SK-N-SH (cell line): Measurements from ENCODE around the gene SP100. TPM values are rescaled to one million over a fixed set of nuclear protein-coding genes. Genes with fewer than 3 reads are reported as not detected.

Experiments used
- CTCF ChIA-PET: fragments of 300-600, 350-600 bp; formaldehyde crosslinking; extraction: SDS; loops from one replicate; lab custom pipeline; 2021; lab: Yijun Ruan, JAX
- POLR2A ChIA-PET: fragments of 350-600 bp; sonication (Branson Sonifier 250); formaldehyde crosslinking; extraction: SDS; loops from one replicate; lab custom pipeline; 2020; ENCODE audit warnings: antibody characterized with exemption, inconsistent platforms; lab: Yijun Ruan, JAX
- DNase-seq: peaks from one replicate; pipeline ENCODE4 v3.0.0; 2012
- H2AFZ ChIP-seq: fragments of 200-600 bp; sonication (generic); 2 replicates; pipeline ENCODE4 v1.8.1; 2016; ENCODE audit warnings: antibody characterized with exemption, mild to moderate bottlenecking, low read depth
- H3F3A ChIP-seq: fragments of 200-600 bp; sonication (generic); replicated peaks from 2 replicates; pipeline ENCODE3; 2016; ENCODE audit warnings: antibody characterized with exemption, mild to moderate bottlenecking; ENCODE audit not compliant: insufficient read depth
- H3K27ac ChIP-seq, 2 experiments: fragments of 200-500 bp in 1 of 2; fragments of 200-600 bp in 1 of 2; sonication (Bioruptor generic) in 1 of 2; sonication (generic), shearing (Covaris generic) in 1 of 2; 2 replicates each; pipeline versions ENCODE4 v1.5.1 to v1.6.1; 2014 to 2016; ENCODE audit warnings: low read depth in 2 of 2, inconsistent platforms in 1 of 2, low read length in 1 of 2, mild to moderate bottlenecking in 1 of 2, mixed read lengths in 1 of 2
- H3K27me3 ChIP-seq: fragments of 200-600 bp; sonication (generic), shearing (Covaris generic); 2 replicates; pipeline ENCODE4 v1.6.1; 2016; ENCODE audit warnings: mixed run types; ENCODE audit not compliant: insufficient read depth
- H3K36me3 ChIP-seq, 2 experiments: fragments of 200-500 bp in 1 of 2; fragments of 200-600 bp in 1 of 2; sonication (Bioruptor generic) in 1 of 2; sonication (generic) in 1 of 2; replicated peaks in 1 of 2; 2 replicates each; pipeline versions ENCODE3 to v1.5.1; 2014 to 2016; ENCODE audit warnings: low read length in 1 of 2, mild to moderate bottlenecking in 1 of 2; ENCODE audit not compliant: insufficient read depth in 2 of 2, control insufficient read depth in 1 of 2
- H3K4me1 ChIP-seq, 2 experiments: fragments of 200-500 bp in 1 of 2; fragments of 200-600 bp in 1 of 2; sonication (Bioruptor generic) in 1 of 2; sonication (generic), shearing (Covaris generic) in 1 of 2; 2 replicates each; pipeline versions ENCODE4 v1.5.1 to v1.6.1; 2014 to 2016; ENCODE audit warnings: low read depth in 1 of 2, low read length in 1 of 2, mixed run types in 1 of 2; ENCODE audit not compliant: insufficient read depth in 2 of 2, control insufficient read depth in 1 of 2
- H3K4me2 ChIP-seq: fragments of 200-600 bp; sonication (generic), shearing (Covaris generic); 2 replicates; pipeline ENCODE4 v1.6.1; 2017; ENCODE audit warnings: mixed run types
- H3K4me3 ChIP-seq, 2 experiments: fragments of 200-500 bp in 1 of 2; fragments of 200-600 bp in 1 of 2; sonication (Bioruptor generic) in 1 of 2; sonication (generic), shearing (Covaris generic) in 1 of 2; 2 replicates each; pipeline versions ENCODE4 v1.5.1 to v1.8.1; 2014 to 2016; ENCODE audit warnings: low read depth in 2 of 2, inconsistent platforms in 1 of 2, low read length in 1 of 2, mild to moderate bottlenecking in 1 of 2, mixed read lengths in 1 of 2, moderate library complexity in 1 of 2
- H3K79me2 ChIP-seq: fragments of 200-600 bp; sonication (generic); 2 replicates; pipeline ENCODE4 v1.8.1; 2017; ENCODE audit warnings: mild to moderate bottlenecking; ENCODE audit not compliant: insufficient read depth
- H3K9ac ChIP-seq: fragments of 200-600 bp; sonication (generic); 2 replicates; pipeline ENCODE4 v1.6.1; 2017; ENCODE audit warnings: mixed run types
- H3K9me2 ChIP-seq: fragments of 200-600 bp; sonication (generic); 2 replicates; pipeline ENCODE4 v1.6.1; 2017; ENCODE audit warnings: mixed run types
- H3K9me3 ChIP-seq: fragments of 200-600 bp; sonication (generic); 2 replicates; pipeline ENCODE4 v1.6.1; 2017; ENCODE audit warnings: mixed run types, mild to moderate bottlenecking, moderate library complexity
- H4K20me1 ChIP-seq: fragments of 200-600 bp; sonication (generic); 2 replicates; pipeline ENCODE4 v1.6.1; 2017; ENCODE audit warnings: mild to moderate bottlenecking, mixed run types; ENCODE audit not compliant: insufficient read depth
- CTCF ChIP-seq: fragments of 200-600 bp; sonication (generic); IDR thresholded peaks from 2 replicates; pipeline ENCODE4 v1.6.1; 2017; ENCODE audit warnings: antibody characterized with exemption, mild to moderate bottlenecking, moderate library complexity
- MEF2A ChIP-seq: IDR thresholded peaks from 2 replicates; pipeline ENCODE4 v1.4.0; 2012; ENCODE audit warnings: low read depth, borderline replicate concordance
- MXI1 ChIP-seq: IDR thresholded peaks from 2 replicates; pipeline ENCODE4 v1.6.1; 2012; ENCODE audit warnings: mild to moderate bottlenecking, low read depth, low read length, improper control_type of control experiment
- NFIC ChIP-seq: IDR thresholded peaks from 2 replicates; pipeline ENCODE4 v1.4.0; 2012; ENCODE audit warnings: borderline replicate concordance
- PBX3 ChIP-seq: IDR thresholded peaks from 2 replicates; pipeline ENCODE4; 2012
- POLR2AphosphoS5 ChIP-seq: IDR thresholded peaks from 2 replicates; pipeline ENCODE4 v1.6.1; 2012; ENCODE audit warnings: low read depth, low read length
- RAD21 ChIP-seq: IDR thresholded peaks from 2 replicates; pipeline ENCODE4 v1.6.1; 2012; ENCODE audit warnings: mild to moderate bottlenecking, low read length
- REST ChIP-seq: IDR thresholded peaks from 2 replicates; pipeline ENCODE4 v1.6.1; 2012; ENCODE audit warnings: mild to moderate bottlenecking, low read depth, low read length, moderate library complexity
- RFX5 ChIP-seq: IDR thresholded peaks from 2 replicates; pipeline ENCODE4 v1.6.1; 2012; ENCODE audit warnings: mild to moderate bottlenecking, improper control_type of control experiment, low read length
- SIN3A ChIP-seq: IDR thresholded peaks from 2 replicates; pipeline ENCODE4 v1.6.1; 2012; ENCODE audit warnings: low read depth, mild to moderate bottlenecking, low read length, moderate library complexity, borderline replicate concordance
- SMC3 ChIP-seq: IDR thresholded peaks from 2 replicates; pipeline ENCODE4 v1.6.1; 2012; ENCODE audit warnings: low read depth, low read length, improper control_type of control experiment
- TCF12 ChIP-seq: IDR thresholded peaks from 2 replicates; pipeline ENCODE4 v1.4.0; 2012
- USF1 ChIP-seq: IDR thresholded peaks from 2 replicates; pipeline ENCODE4 v1.4.0; 2012; ENCODE audit warnings: low read depth, borderline replicate concordance
- ZBTB33 ChIP-seq: IDR thresholded peaks from 2 replicates; pipeline ENCODE4 v1.4.0; 2012; ENCODE audit warnings: low read depth, borderline replicate concordance
- WGBS: methylation state at CpG from one replicate; pipeline ENCODE4 v1.1.6; 2017; ENCODE audit warnings: low lambda C conversion rate; 5-methylcytosine and 5-hydroxymethylcytosine counted together
- polyA plus RNA-seq, 3 experiments: library from polyadenylated mRNA; depleted of rRNA; stranded (reverse); fragments of >200 nt; gene quantifications; 2 replicates each; pipeline ENCODE4 v1.2.3, GENCODE V29; 2012

SP100 gene
- polyA plus RNA-seq, 1 of the 3 experiments (the other 2 are of a cell fraction), result 38.1 TPM

- no peak overlapping the region for H3K4me2 ChIP-seq
- no peaks in the 10 kb centered on the region for H3K9me2 ChIP-seq
- ChIA-PET POLR2A (no interaction called here), CTCF (no interaction called here)
- no peaks in the 10 kb centered on the region for H3K79me2 ChIP-seq
- H3K4me1 ChIP-seq, result no peaks in the 10 kb centered on the region
- H3K9ac ChIP-seq, result no peak overlapping the region
- WGBS, result 35% methylated on average over 4 of the region's 4 CpGs
- H2AFZ ChIP-seq, result no peak overlapping the region
- H4K20me1 ChIP-seq, result no peaks in the 10 kb centered on the region
- no peaks in the 10 kb centered on the region for H3K36me3 ChIP-seq
- H3K4me3 ChIP-seq, result no peak overlapping the region
- no peaks in the 10 kb centered on the region for H3F3A ChIP-seq
- H3K27me3 ChIP-seq, result no peaks in the 10 kb centered on the region
- H3K9me3 ChIP-seq, result no peaks in the 10 kb centered on the region
- H3K27ac ChIP-seq, result no peak overlapping the region
- DNase-seq, result no peak
- TF ChIP-seq POLR2AphosphoS5 (no peak), ZBTB33 (no peak), REST (no peak), TCF12 (no peak)
These were observed 121.6 kb downstream of the SP100 start for GRCh38 chr2:230537531-230537976.

- no peaks in the 10 kb centered on the region for H3K27me3 ChIP-seq
- H3K79me2 ChIP-seq, result no peaks in the 10 kb centered on the region
- H2AFZ ChIP-seq, result no peak overlapping the region
- POLR2A ChIA-PET, result no interaction called here
- no peaks in the 10 kb centered on the region for H3K4me1 ChIP-seq
- H3K27ac ChIP-seq, result no peak overlapping the region
- H4K20me1 ChIP-seq, result no peaks in the 10 kb centered on the region
- no peak overlapping the region for H3K4me2 ChIP-seq
- H3K9me2 ChIP-seq, result no peaks in the 10 kb centered on the region
- no peaks in the 10 kb centered on the region for H3K36me3 ChIP-seq
- no peak overlapping the region for H3K4me3 ChIP-seq
- H3K9me3 ChIP-seq, result no peaks in the 10 kb centered on the region
- CTCF ChIA-PET, result no interaction called here
- WGBS, result 11% methylated on average over 1 of the region's 1 CpG
- no peak for DNase-seq
- no peaks in the 10 kb centered on the region for H3F3A ChIP-seq
- H3K9ac ChIP-seq, result no peak overlapping the region
- no peak for TF ChIP-seq PBX3
- TF ChIP-seq SMC3, result no peak
- no peak for TF ChIP-seq RAD21
- TF ChIP-seq MEF2A, result no peak
- no peak for TF ChIP-seq REST
- no peak for TF ChIP-seq RFX5
- TF ChIP-seq MXI1, result no peak
- no peak for TF ChIP-seq NFIC
- no peak for TF ChIP-seq SIN3A
- TF ChIP-seq CTCF, result no peak
- TF ChIP-seq USF1, result no peak
These were observed 124.3 kb downstream of the SP100 start for GRCh38 chr2:230540332-230540731.
